Activated CD4-positive, alpha-beta T cell treated with anti-CD3 and anti-CD28 coated beads for 1 hour (primary cell): ENCODE results near the gene GPR157.

ENCODE experiments used
- DNase-seq: peaks from one replicate; pipeline ENCODE4 v3.0.0-alpha.2; 2020

The GPR157 gene

GRCh38 chr1:9059891-9060744 lies 68.8 kb downstream of the GPR157 start:
- DNase-seq: no peak

GRCh38 chr1:9058465-9058864 lies 70.4 kb downstream of the GPR157 start:
- DNase-seq: no peak

GRCh38 chr1:9057851-9058250 lies 71.1 kb downstream of the GPR157 start:
- DNase-seq: no peak

GRCh38 chr1:9052272-9053049 lies 76.4 kb downstream of the GPR157 start:
- no peak for DNase-seq

- DNase-seq: no peak
Measured at GRCh38 chr1:9051379-9051778, 77.5 kb downstream of the GPR157 start.

GRCh38 chr1:9050803-9051202 lies 78.1 kb downstream of the GPR157 start:
- DNase-seq: no peak
